Measurements from ENCODE around the gene IGFL2.
A peak's percentile ranks its signal among the peaks of the same experiment; 100 is the strongest.
"Not testable (repeated sequence)": the region's sequence is repeated elsewhere in the genome, so short reads cannot be mapped to it uniquely, and the experiment has no call there.

The IGFL2 gene

DNA sequence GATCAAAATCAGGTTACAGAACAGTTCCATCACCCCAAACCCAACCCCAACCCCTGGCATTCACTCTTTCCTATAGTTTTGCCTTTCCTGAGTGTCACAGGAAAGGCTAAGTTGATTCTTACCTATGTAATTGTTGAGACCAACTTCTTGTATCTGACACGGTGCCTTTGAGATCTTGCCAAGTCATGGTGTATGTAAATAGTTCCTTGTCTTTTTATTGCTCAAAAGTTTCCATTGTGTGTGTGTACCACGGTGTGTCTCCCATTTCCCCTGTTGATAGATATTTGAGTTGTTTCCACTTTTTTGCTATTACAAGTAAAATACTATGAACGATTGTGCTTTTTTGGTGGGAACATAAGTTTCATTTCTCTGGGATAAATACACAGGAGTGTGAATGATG is 3.3 kb upstream of the IGFL2 start:
- no peak for DNase-seq

GRCh38 chr19:46147166-46147740 is 785 bp upstream of the IGFL2 start:
- no peak for DNase-seq

- DNase-seq = no peak
Measured at GRCh38 chr19:46150606-46151005, 2.6 kb downstream of the IGFL2 start.

DNA sequence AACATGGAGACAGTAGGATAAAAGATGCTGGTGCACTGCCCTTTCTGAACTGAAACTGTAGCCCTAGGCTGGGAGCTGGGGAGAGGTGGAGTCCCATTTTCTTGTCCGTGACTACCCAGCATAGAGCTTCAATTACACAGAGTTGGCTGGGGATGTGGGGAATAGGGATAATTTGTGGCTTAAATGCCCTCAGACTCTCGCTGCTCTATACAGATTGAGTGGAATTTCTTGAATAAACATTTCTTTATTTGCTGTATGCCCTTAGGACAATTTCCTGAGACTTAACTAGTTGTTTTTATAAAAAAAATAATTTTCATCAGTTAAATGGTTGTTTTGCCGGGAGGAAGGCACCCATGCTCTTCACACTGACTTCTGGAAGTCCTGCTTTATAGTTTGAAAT is 7.2 kb downstream of the IGFL2 start:
- no peak for DNase-seq

DNA sequence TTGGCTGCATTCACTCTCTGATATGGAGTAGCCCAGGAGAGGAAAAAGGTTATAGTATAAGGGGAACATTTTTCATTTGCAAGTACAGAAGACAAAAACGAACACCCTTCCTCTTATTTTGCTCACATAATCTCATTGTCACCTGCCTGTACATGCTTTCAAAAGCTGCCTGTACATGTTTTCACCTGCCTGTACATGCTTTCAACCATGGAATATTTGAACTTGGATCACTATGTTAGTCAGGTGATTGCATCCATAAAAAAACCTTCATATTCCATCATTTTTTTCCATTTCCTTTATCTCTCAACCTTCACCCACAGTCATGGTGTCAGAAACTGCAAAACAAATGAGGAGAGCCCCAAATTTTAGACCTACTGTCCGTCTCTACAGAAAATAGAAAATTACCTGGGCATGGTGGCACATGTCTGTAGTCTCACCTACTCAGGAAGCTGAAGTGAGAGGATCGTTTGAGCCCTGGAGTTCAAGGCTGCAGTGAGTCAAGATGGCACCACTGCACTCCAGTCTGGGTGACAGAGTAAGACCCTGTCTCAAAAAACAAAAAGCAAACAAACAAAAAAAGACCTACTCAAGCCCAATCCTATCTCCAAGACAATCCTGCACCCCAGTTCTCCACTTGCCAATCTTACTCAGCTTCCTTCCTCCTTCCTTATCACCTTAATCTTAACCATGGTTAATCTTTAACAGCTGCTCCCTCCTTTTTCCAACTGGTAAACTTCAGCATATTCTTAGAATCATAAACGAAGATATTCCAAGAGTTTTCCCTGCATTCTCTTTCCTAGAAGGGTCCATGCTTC is 11.6 kb downstream of the IGFL2 start:
- DNase-seq = no peak

DNA sequence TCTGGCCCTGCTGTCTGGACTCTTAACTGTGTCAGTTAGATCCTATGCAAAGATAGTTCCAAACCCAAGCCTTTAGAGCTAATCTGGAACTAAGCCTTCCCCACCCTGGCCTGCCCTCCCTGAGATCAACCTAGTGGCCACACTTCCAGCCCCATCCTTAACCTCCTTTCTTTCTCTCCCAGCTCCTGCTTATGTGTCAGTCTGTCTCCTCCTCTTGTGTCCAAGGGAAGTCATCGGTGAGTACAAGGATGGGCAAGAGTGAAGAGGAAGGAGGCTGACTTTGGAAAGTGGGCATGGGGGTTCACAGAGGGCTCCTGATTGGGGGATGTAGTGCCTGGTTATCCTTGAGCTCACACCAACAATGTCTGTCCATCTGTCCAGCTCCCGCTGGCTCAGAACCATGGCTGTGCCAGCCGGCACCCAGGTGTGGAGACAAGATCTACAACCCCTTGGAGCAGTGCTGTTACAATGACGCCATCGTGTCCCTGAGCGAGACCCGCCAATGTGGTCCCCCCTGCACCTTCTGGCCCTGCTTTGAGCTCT is 12.3 kb downstream of the IGFL2 start:
- DNase-seq = no peak

- not testable (repeated sequence) for DNase-seq
Measured at GRCh38 chr19:46161642-46162257, 13.7 kb downstream of the IGFL2 start.

DNA sequence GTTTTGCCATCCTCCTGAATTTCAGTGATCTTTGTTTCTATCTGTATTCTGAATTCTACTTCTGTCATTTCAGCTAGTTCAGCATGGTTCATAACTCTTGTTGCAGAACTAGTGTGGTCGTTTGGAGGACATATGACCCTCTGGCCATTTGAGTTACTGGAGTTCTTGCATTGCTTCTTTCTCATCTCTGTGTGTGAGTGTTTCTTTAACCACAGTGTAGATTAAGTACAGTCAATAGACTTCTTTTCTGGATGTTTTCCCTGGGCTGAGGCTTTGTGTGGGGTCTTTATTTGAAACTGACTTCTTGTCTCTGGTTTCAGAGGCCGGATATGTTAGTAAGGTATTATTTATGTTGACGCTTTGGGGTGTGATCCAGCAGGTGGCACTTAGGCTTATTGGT is 14.7 kb downstream of the IGFL2 start:
- no peak for DNase-seq

DNA sequence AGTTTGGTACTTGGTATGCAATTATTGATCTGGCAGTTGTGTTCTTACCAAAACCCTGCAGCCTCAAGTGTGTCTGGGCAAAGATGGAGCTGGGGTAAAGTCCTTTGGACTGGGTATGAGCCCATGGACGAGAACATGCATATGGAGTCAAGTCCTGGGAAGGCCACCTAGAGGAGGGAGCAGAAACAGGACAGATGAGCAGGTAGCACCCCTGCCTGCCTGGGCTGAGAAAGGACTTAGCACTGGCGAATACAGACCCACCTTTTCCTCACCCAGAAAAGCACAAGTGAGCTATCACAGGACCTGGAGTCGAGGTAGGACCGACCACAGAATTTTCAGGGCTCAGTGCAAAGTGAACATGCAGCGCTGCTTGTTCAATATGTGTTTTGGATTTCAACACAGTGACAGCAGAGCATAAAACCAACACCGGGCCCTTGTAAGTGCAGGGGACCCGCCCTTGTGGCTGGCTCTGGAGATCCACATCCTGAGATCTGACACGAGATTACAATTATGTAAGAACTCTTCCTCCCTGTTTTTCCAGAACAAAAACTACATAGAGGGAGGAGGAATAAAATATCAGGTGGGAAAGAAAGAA is 25.9 kb downstream of the IGFL2 start:
- no peak for DNase-seq

DNA sequence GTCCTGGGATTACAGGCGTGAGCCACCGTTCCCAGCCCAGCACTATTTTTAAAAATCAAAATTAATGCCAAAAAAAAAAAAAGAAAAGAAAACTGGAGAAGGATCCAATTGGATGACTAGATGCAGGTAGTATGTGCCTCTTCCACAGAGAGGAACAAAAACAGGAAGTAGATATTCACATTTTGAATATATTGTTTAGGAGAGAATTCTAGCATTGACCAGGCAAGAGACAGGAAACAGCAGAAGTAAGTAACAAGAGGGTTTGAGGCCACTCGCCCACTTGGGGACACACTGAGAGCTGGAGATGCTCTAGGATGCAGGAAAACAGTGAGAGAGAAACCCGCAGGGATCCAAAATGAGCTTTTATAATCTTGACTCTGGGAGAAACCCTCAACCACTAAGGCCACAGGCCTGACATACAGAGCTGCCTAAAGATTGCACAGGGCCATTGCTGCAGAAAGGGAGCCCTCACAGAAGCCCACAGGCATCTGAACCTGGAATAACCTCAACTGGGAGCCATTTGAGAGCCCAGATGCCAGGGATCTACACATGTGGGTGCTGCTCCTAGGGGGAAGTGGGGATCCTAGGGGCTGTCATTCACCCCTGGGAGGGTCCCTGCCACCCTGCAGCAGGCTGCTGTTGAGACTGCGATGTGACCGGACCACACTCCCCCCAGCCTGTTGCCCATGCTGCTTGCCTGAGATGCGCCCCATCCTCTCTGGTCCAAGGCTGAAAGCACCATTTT is 28.2 kb downstream of the IGFL2 start:
- DNase-seq = no peak

GRCh38 chr19:46179076-46179759 is 31.2 kb downstream of the IGFL2 start:
- DNase-seq = no peak

DNA sequence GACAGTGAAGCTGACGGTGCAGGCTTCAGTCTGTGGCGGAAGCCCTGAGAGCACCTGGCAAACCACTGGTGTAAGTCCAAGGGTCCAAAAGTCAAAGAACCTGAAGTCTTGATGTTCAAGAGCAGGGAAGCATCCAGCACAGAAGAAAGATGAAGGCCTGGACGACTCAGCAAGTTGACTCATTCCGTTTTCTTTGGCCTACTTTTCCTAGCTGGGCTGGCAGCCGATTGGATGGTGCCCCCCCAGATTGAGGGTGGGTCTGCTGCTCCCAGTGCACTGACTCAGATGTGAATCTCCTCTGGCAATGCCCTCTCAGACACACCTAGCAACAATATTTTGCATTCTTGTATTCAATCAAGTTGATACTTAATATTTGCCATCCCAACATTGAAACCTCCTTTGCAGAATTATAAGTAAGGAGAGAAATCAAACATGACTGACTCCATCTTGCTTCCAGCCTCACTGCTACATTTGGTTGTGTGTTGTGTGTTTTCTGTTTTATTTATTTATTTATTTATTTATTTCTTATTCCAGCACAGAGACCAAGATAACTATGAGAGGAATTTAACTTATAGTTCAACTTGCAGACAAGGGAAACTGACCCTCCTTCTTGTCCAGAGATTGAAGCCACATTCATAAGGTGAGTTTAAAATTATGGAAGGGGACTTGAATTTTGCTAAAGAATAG is 32.8 kb downstream of the IGFL2 start:
- peak in 1 of 2 experiments; percentile 10 for DNase-seq

- no peak for DNase-seq
Measured at GRCh38 chr19:46181388-46181779, 33.3 kb downstream of the IGFL2 start.

DNA sequence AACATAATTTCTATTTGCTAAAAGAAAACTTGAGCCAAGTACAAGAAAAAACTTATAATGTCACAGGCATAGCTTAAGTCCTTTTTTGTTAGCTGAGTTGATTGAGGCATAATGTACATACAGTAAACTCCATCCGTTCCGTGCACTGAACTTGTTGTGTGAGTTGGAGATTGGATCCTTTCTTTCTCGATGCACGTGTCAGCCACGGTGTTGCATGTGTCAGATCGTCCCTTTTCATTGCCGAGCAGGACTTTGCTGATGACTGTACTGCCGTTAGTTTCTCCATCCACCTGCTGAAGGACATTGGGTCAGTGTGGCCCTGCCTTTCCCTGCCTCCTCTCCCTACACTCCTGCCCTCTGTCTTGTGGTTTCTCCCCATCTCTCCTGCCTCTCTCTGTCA is 34.4 kb downstream of the IGFL2 start:
- no peak for DNase-seq

GRCh38 chr19:46184775-46185710 is 37.0 kb downstream of the IGFL2 start:
- not testable (repeated sequence) for DNase-seq

- DNase-seq = no peak
Measured at GRCh38 chr19:46186101-46186716, 38.2 kb downstream of the IGFL2 start.

DNA sequence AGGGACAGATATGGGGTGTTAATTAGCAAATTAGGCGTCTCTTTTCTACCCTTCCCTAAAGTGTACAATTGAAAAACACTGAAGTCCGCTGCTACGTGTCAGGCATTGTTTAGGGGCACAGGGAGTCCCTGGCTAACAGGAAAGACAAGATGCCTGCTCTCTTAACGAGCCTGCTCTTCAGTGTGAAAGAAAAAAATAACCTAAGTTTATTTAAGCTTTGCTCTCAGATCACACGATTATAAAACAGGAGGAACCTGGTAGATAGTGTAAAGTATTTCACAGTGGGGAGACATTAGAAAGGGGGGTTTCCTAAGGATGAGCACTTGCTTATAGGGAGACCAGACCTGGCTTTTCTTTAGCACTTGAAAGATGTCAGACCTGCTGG is 38.7 kb downstream of the IGFL2 start:
- no peak for DNase-seq

DNA sequence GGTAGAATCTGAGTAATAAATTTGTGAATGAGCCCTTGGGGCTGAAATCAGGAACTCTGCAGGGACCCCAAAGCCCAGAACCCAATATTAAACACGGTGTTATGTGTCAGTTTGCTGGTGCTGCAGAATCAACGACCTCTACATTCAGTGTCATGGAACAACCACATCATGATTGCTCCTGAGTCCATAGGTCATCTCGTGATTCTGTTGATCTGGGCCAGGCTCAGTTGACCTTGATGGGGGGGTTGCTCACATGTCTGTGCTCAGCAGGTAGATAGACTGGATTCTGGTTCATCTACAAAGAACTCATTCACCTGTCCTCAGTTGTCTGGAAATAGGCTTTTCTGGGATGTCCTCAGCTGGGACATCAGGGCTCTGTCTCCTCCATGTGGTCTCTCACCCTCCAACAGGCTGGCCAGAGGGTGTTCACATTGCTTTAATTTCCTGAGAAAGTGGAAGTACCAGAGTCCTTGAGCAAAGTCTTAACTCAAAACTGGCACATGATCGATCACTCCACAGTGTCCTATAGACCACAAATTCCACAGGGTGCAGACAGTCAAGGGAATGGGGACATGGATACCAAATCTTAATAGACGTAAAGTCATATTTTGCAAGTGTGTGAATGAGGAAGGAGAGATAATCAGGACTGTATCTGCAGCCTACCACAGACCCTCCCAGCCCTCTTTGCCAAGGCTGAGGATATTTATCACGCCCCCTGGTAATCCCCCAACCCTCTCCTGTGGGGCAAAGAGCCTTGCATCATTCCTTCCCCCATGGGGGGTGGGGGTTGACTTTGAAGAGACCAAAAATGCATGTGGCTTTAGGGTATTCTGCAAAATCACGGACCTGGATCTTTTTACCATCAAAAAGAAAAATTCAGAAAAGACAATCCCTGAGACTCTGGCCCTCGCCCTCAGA is 42.2 kb downstream of the IGFL2 start:
- no peak for DNase-seq

DNA sequence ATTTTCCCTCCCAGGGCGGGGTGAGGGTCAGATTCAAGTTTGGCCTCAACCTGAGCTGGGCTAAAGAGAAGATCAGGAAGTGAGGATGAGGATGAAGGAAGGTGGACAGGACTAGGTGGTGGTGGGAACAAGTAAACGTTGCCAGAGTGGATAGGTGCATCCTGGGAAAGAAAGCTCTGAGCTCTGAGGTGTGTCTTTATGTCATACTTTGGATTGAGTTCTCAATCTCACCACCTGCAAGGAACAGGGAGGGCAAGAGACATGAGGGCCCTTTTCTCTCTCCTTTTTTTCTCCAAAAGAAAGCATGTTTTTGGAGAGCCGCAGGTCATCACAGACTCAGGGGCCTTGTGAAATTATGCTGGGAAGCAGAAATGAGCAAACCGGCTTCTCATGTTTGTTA is 43.3 kb downstream of the IGFL2 start:
- DNase-seq = no peak

Measured in SW 1271 (cell line).